ENCODE data around the gene NKIRAS1. TPM values are rescaled to one million over a fixed set of nuclear protein-coding genes. Genes with fewer than 3 reads are reported as not detected.
"Not testable (repeated sequence)": the region's sequence is repeated elsewhere in the genome, so short reads cannot be mapped to it uniquely, and the experiment has no call there.

Gene NKIRAS1
- total RNA-seq, 6 experiments from 2014 or later, result 7.0 to 14.2 (median 8.5) TPM

- Histone ChIP-seq H3K9me3 (no peaks in the 10 kb centered on the region), H3K27me3 (no peaks in the 10 kb centered on the region), H3K36me3 (no peaks in the 10 kb centered on the region), H3K4me3 (no peak overlapping the region), H3K27ac (no peak overlapping the region), H3K4me1 (peaks cover 0 to 7% (median 0%) of the 10 kb centered on the region in 4 donors)
- 72% methylated on average over 4 of the region's 4 CpGs for WGBS (ENCODE audit: insufficient coverage, low coverage, low lambda C conversion rate, missing lambda C conversion rate)
- no peak for ATAC-seq
- no peak for DNase-seq
- intact Hi-C loops (cut with DNase I), result no loop called here
- TF ChIP-seq POLR2A (IDR thresholded peaks at IDR 0.05) (no peak), CTCF (IDR thresholded peaks at IDR 0.05) (no peak)
These were observed 41.6 kb downstream of the NKIRAS1 start for GRCh38 chr3:23875113-23875725.

GRCh38 chr3:23874359-23875112, 42.3 kb downstream of the NKIRAS1 start:
- Histone ChIP-seq H3K4me1 (peaks cover 0 to 7% (median 0%) of the 10 kb centered on the region in 4 donors), H3K27me3 (no peaks in the 10 kb centered on the region), H3K4me3 (no peak overlapping the region), H3K27ac (no peak overlapping the region), H3K36me3 (no peaks in the 10 kb centered on the region), H3K9me3 (no peaks in the 10 kb centered on the region)
- TF ChIP-seq CTCF (IDR thresholded peaks at IDR 0.05), result no peak
- intact Hi-C loops (cut with DNase I), result no loop called here
- peak in 1 of 4 donors; percentile 14 for ATAC-seq
- DNase-seq, result no peak
- WGBS (ENCODE audit: insufficient coverage, low coverage, low lambda C conversion rate, missing lambda C conversion rate), result 58% methylated on average over 4 of the region's 6 CpGs

GRCh38 chr3:23873941-23874340, 42.8 kb downstream of the NKIRAS1 start:
- Histone ChIP-seq H3K4me3 (no peak overlapping the region), H3K4me1 (peaks cover 0 to 7% (median 0%) of the 10 kb centered on the region in 4 donors), H3K27me3 (no peaks in the 10 kb centered on the region), H3K9me3 (no peaks in the 10 kb centered on the region), H3K36me3 (no peaks in the 10 kb centered on the region), H3K27ac (no peak overlapping the region)
- intact Hi-C loops (cut with DNase I), result no loop called here
- WGBS (ENCODE audit: insufficient coverage, low coverage, low lambda C conversion rate, missing lambda C conversion rate), result 75% methylated on average over 1 of the region's 2 CpGs
- ATAC-seq, result no peak
- no peak for TF ChIP-seq CTCF (IDR thresholded peaks at IDR 0.05)
- no peak for TF ChIP-seq POLR2A (IDR thresholded peaks at IDR 0.05)
- no peak for DNase-seq

GRCh38 chr3:23872330-23872729, 44.5 kb downstream of the NKIRAS1 start:
- H3K9me3 ChIP-seq, result no peaks in the 10 kb centered on the region
- H3K36me3 ChIP-seq, result no peaks in the 10 kb centered on the region
- intact Hi-C loops (cut with DNase I), result no loop called here
- no peak overlapping the region for H3K27ac ChIP-seq
- TF ChIP-seq POLR2A (IDR thresholded peaks at IDR 0.05) (no peak), CTCF (IDR thresholded peaks at IDR 0.05) (no peak)
- H3K4me1 ChIP-seq, result peaks cover 0 to 9% (median 0%) of the 10 kb centered on the region in 4 donors
- 94% methylated on average over 3 of the region's 3 CpGs for WGBS (ENCODE audit: insufficient coverage, low coverage, low lambda C conversion rate, missing lambda C conversion rate)
- no peaks in the 10 kb centered on the region for H3K27me3 ChIP-seq
- no peak overlapping the region for H3K4me3 ChIP-seq
- no peak for DNase-seq
- ATAC-seq, result no peak

GRCh38 chr3:23871361-23871760, 45.4 kb downstream of the NKIRAS1 start:
- H3K4me3 ChIP-seq; H3K4me1 ChIP-seq; H3K27ac ChIP-seq; ATAC-seq; H3K36me3 ChIP-seq; H3K9me3 ChIP-seq; H3K27me3 ChIP-seq; DNase-seq; intact Hi-C loops (cut with DNase I): not testable (repeated sequence)
- WGBS (ENCODE audit: insufficient coverage, low coverage, low lambda C conversion rate, missing lambda C conversion rate), result no CpG with 5 or more reads among the region's 34 CpGs

- H3K27ac ChIP-seq; H3K27me3 ChIP-seq; DNase-seq; intact Hi-C loops (cut with DNase I); H3K4me3 ChIP-seq; H3K36me3 ChIP-seq; ATAC-seq; H3K9me3 ChIP-seq: not testable (repeated sequence)
- 33% methylated on average over 1 of the region's 5 CpGs for WGBS (ENCODE audit: insufficient coverage, low coverage, low lambda C conversion rate, missing lambda C conversion rate)
- peaks cover 0 to 13% (median 4%) of the 10 kb centered on the region in 4 donors for H3K4me1 ChIP-seq
These were observed 46.1 kb downstream of the NKIRAS1 start for GRCh38 chr3:23870663-23871043.
